WTC11 (cell line): ENCODE measurements around the gene RFX5. TPM values are rescaled to one million over a fixed set of nuclear protein-coding genes. Genes with fewer than 3 reads are reported as not detected.

Experiments used
- ATAC-seq: fragments of 200-7000 bp; cut with Tn5 transposase; 2 replicates; pipeline ENCODE4 v1.10.0; 2021; ENCODE audit warnings: mild to moderate bottlenecking, moderate library complexity
- CTCF ChIA-PET: fragments of 300-600 bp; sonication (Branson Sonifier 250); formaldehyde crosslinking; loops from one replicate; lab custom pipeline; 2021; ENCODE audit warnings: antibody characterized with exemption; lab: Charles Lee
- POLR2A ChIA-PET: fragments of 350-600 bp; sonication (Branson Sonifier 250); formaldehyde crosslinking; loops from one replicate; lab custom pipeline; 2021; ENCODE audit warnings: antibody characterized with exemption; lab: Charles Lee
- DNase-seq: peaks from one replicate; pipeline ENCODE4 v3.0.0; 2021; ENCODE audit warnings: low spot score
- H3K27ac Mint-ChIP-seq: 2 replicates; pipeline ENCODE4 v1.8.0; 2021; ENCODE audit warnings: mixed read lengths
- H3K27me3 Mint-ChIP-seq: 2 replicates; pipeline ENCODE4 v1.8.0; 2021; ENCODE audit warnings: low read depth, mild to moderate bottlenecking, moderate library complexity, mixed read lengths
- H3K36me3 Mint-ChIP-seq: 2 replicates; pipeline ENCODE4 v1.8.0; 2021; ENCODE audit warnings: mixed read lengths
- H3K4me1 Mint-ChIP-seq: 2 replicates; pipeline ENCODE4 v1.8.0; 2022; ENCODE audit warnings: mixed read lengths
- H3K4me3 Mint-ChIP-seq: 2 replicates; pipeline ENCODE4 v1.8.0; 2021; ENCODE audit warnings: mild to moderate bottlenecking, moderate library complexity, mixed read lengths
- H3K9me3 Mint-ChIP-seq: 2 replicates; pipeline ENCODE4 v1.8.0; 2021; ENCODE audit warnings: mixed read lengths
- AR ChIP-seq: fragments of 250-450 bp; sonication (Bioruptor Pico); IDR thresholded peaks from 2 replicates; pipeline ENCODE4 v1.9.0; 2021; ENCODE audit warnings: mild to moderate bottlenecking
- ATF1 ChIP-seq: sonication (generic); formaldehyde crosslinking; IDR thresholded peaks from 2 replicates; pipeline ENCODE4 v1.8.1; 2023; ENCODE audit warnings: mild to moderate bottlenecking, moderate library complexity, missing genetic modification reagents
- E2F1 ChIP-seq: sonication (generic); formaldehyde crosslinking; IDR thresholded peaks from 2 replicates; pipeline ENCODE4 v1.8.0; 2022; ENCODE audit warnings: mild to moderate bottlenecking, missing genetic modification reagents
- E2F5 ChIP-seq: sonication (generic); formaldehyde crosslinking; IDR thresholded peaks from 2 replicates; pipeline ENCODE4 v1.8.1; 2022; ENCODE audit warnings: mild to moderate bottlenecking, moderate library complexity, missing genetic modification reagents
- ELF4 ChIP-seq: sonication (generic); formaldehyde crosslinking; IDR thresholded peaks from 2 replicates; pipeline ENCODE4 v1.8.1; 2022; ENCODE audit warnings: low read depth, mild to moderate bottlenecking, moderate library complexity, missing genetic modification reagents
- FOXK1 ChIP-seq: sonication (generic); formaldehyde crosslinking; IDR thresholded peaks from 2 replicates; pipeline ENCODE4 v1.8.0; 2022; ENCODE audit warnings: mild to moderate bottlenecking, moderate library complexity, missing genetic modification reagents
- FOXP4 ChIP-seq: sonication (generic); formaldehyde crosslinking; IDR thresholded peaks from 2 replicates; pipeline ENCODE4 v1.8.0; 2022; ENCODE audit warnings: mild to moderate bottlenecking, missing genetic modification reagents
- GABPB1 ChIP-seq: sonication (generic); formaldehyde crosslinking; IDR thresholded peaks from 2 replicates; pipeline ENCODE4 v1.8.1; 2023; ENCODE audit warnings: mild to moderate bottlenecking, missing genetic modification reagents
- HMGA2 ChIP-seq: fragments of 250-450 bp; sonication (Bioruptor Pico); IDR thresholded peaks from 2 replicates; pipeline ENCODE4 v1.4.0; 2021; ENCODE audit warnings: mild to moderate bottlenecking, moderate library complexity
- MLX ChIP-seq: sonication (generic); formaldehyde crosslinking; IDR thresholded peaks from 2 replicates; pipeline ENCODE4 v1.8.1; 2023; ENCODE audit warnings: mild to moderate bottlenecking, missing genetic modification reagents, moderate library complexity
- MXD4 ChIP-seq: fragments of 250-450 bp; sonication (Bioruptor Pico); IDR thresholded peaks from 2 replicates; pipeline ENCODE4 v1.8.0; 2021; ENCODE audit warnings: mild to moderate bottlenecking, moderate library complexity, borderline replicate concordance
- NFE2L1 ChIP-seq: sonication (generic); formaldehyde crosslinking; IDR thresholded peaks from 2 replicates; pipeline ENCODE4 v1.8.1; 2023; ENCODE audit warnings: missing genetic modification reagents
- NR1H2 ChIP-seq: sonication (generic); formaldehyde crosslinking; IDR thresholded peaks from 2 replicates; pipeline ENCODE4 v1.9.0; 2021; ENCODE audit warnings: mild to moderate bottlenecking, moderate library complexity, missing genetic modification reagents
- TEAD4 ChIP-seq: sonication (generic); formaldehyde crosslinking; IDR thresholded peaks from 2 replicates; pipeline ENCODE4 v1.8.0; 2022; ENCODE audit warnings: mild to moderate bottlenecking, missing genetic modification reagents
- USF2 ChIP-seq: sonication (generic); formaldehyde crosslinking; IDR thresholded peaks from 2 replicates; pipeline ENCODE4 v1.8.1; 2023; ENCODE audit warnings: mild to moderate bottlenecking, missing genetic modification reagents, moderate library complexity
- ZBTB43 ChIP-seq: sonication (generic); formaldehyde crosslinking; IDR thresholded peaks from 2 replicates; pipeline ENCODE4 v1.8.1; 2023; ENCODE audit warnings: mild to moderate bottlenecking, missing genetic modification reagents
- ZNF138 ChIP-seq: sonication (generic); formaldehyde crosslinking; conservative IDR thresholded peaks from 2 replicates; pipeline ENCODE4 v1.8.1; 2022; ENCODE audit warnings: mild to moderate bottlenecking, moderate library complexity, missing genetic modification reagents
- ZNF317 ChIP-seq: sonication (generic); formaldehyde crosslinking; IDR thresholded peaks from 2 replicates; pipeline ENCODE4 v1.8.1; 2023; ENCODE audit warnings: low read depth, mild to moderate bottlenecking, moderate library complexity, missing genetic modification reagents, borderline replicate concordance
- ZNF671 ChIP-seq: fragments of 250-450 bp; sonication (Bioruptor Pico); IDR thresholded peaks from 2 replicates; pipeline ENCODE4 v1.8.0; 2021; ENCODE audit warnings: mild to moderate bottlenecking
- ZSCAN18 ChIP-seq: fragments of 250-450 bp; sonication (Bioruptor Pico); IDR thresholded peaks from 2 replicates; pipeline ENCODE4 v2.1.2; 2022; ENCODE audit warnings: mild to moderate bottlenecking, moderate library complexity
- total RNA-seq: library from RNA; stranded (reverse); gene quantifications from 3 replicates; pipeline ENCODE4 v1.2.3, GENCODE V29; 2021

Gene RFX5
- total RNA-seq, 1 experiment from 2014 or later = 59.2 TPM

- no peak overlapping the region for H3K27ac Mint-ChIP-seq
- DNase-seq (no peak), ATAC-seq (no peak)
- TF ChIP-seq ZNF671 (no peak), NFE2L1 (CRISPR knock-in tag) (no peak), FOXP4 (no peak), ATF1 (CRISPR knock-in tag) (no peak), ZNF317 (CRISPR knock-in tag) (no peak), E2F5 (no peak), GABPB1 (no peak), NR1H2 (CRISPR knock-in tag) (no peak)
- peaks cover 12% of the 10 kb centered on the region for H3K4me1 Mint-ChIP-seq
- no peak overlapping the region for H3K4me3 Mint-ChIP-seq
- H3K9me3 Mint-ChIP-seq = no peaks in the 10 kb centered on the region
- CTCF ChIA-PET = no interaction called here
- no peaks in the 10 kb centered on the region; the same call in 1 of the 2 replicates for H3K27me3 Mint-ChIP-seq
- H3K36me3 Mint-ChIP-seq = no peaks in the 10 kb centered on the region
- POLR2A ChIA-PET = no interaction called here
These were observed 30.3 kb upstream of the RFX5 start for GRCh38 chr1:151377150-151377884.

GRCh38 chr1:151373196-151373595, 26.1 kb upstream of the RFX5 start:
- no peaks in the 10 kb centered on the region for H3K9me3 Mint-ChIP-seq
- DNase-seq (no peak), ATAC-seq (no peak)
- CTCF ChIA-PET = interaction anchor here (0.7 to 1.8 kb wide), 3 partner anchors 27 to 72 kb away, joined by 3 to 15 read pairs (median 12); no protein-coding TSS in a partner anchor
- POLR2A ChIA-PET = interaction anchor here (0.8 to 1.3 kb wide), 2 partner anchors 26 to 63 kb away, joined by 3 read pairs; partner anchors contain the start of gene PSMB4
- peak overlapping the region; percentile 5; the same call in 1 of the 2 replicates for H3K27ac Mint-ChIP-seq
- peak overlapping the region; percentile 15; the same call in 1 of the 2 replicates for H3K4me3 Mint-ChIP-seq
- H3K27me3 Mint-ChIP-seq = no peaks in the 10 kb centered on the region
- H3K4me1 Mint-ChIP-seq = peaks cover 24% of the 10 kb centered on the region
- H3K36me3 Mint-ChIP-seq = no peaks in the 10 kb centered on the region
- TF ChIP-seq HMGA2 (CRISPR knock-in tag) (no peak), USF2 (CRISPR knock-in tag) (no peak), ZNF138 (CRISPR knock-in tag) (no peak), MLX (CRISPR knock-in tag) (no peak), MXD4 (CRISPR knock-in tag) (no peak), FOXK1 (no peak), TEAD4 (CRISPR knock-in tag) (no peak), AR (no peak), ZBTB43 (CRISPR knock-in tag) (no peak), ELF4 (CRISPR knock-in tag) (no peak), E2F1 (no peak), ZNF317 (CRISPR knock-in tag) (no peak), ZNF671 (no peak), ZSCAN18 (no peak)
